HEK293 (cell line): ENCODE results near the gene METTL23.

ENCODE experiments used
- BCL11A ChIP-seq: fragments of 450-650 bp; formaldehyde crosslinking; IDR thresholded peaks from 2 replicates; pipeline ENCODE4 v1.5.1; 2016; ENCODE audit warnings: low read depth, missing biosample characterization, missing genetic modification characterization
- GLIS1 ChIP-seq: fragments of 450-650 bp; formaldehyde crosslinking; IDR thresholded peaks from 2 replicates; pipeline ENCODE4 v1.5.1; 2016; ENCODE audit warnings: missing biosample characterization, missing genetic modification characterization
- HOXD13 ChIP-seq: sonication (generic); formaldehyde crosslinking; IDR thresholded peaks from 2 replicates; pipeline ENCODE4 v1.8.0; 2022; ENCODE audit warnings: missing genetic modification reagents, borderline replicate concordance
- IKZF3 ChIP-seq: fragments of 450-650 bp; IDR thresholded peaks from 2 replicates; pipeline ENCODE4 v1.5.0; 2018; ENCODE audit warnings: missing biosample characterization, mild to moderate bottlenecking, missing genetic modification characterization, moderate library complexity
- KLF7 ChIP-seq: fragments of 450-650 bp; formaldehyde crosslinking; IDR thresholded peaks from 2 replicates; pipeline ENCODE4 v1.5.1; 2016; ENCODE audit warnings: missing biosample characterization, missing genetic modification characterization, borderline replicate concordance
- SCRT1 ChIP-seq: fragments of 450-650 bp; formaldehyde crosslinking; IDR thresholded peaks from 2 replicates; pipeline ENCODE4 v1.5.1; 2016; ENCODE audit warnings: missing biosample characterization, missing genetic modification characterization, borderline replicate concordance
- SP3 ChIP-seq: fragments of 450-650 bp; formaldehyde crosslinking; IDR thresholded peaks from 2 replicates; pipeline ENCODE4 v1.5.1; 2016; ENCODE audit warnings: missing biosample characterization, missing genetic modification characterization
- ZBTB20 ChIP-seq: fragments of 450-650 bp; formaldehyde crosslinking; IDR thresholded peaks from 2 replicates; pipeline ENCODE4 v1.5.1; 2016; ENCODE audit warnings: missing biosample characterization, missing genetic modification characterization
- ZBTB21 ChIP-seq: fragments of 450-650 bp; formaldehyde crosslinking; IDR thresholded peaks from 2 replicates; pipeline ENCODE4 v1.5.1; 2017; ENCODE audit warnings: missing biosample characterization, missing genetic modification characterization
- ZNF19 ChIP-seq: fragments of 450-650 bp; formaldehyde crosslinking; IDR thresholded peaks from 2 replicates; pipeline ENCODE4; 2016; ENCODE audit warnings: missing biosample characterization, missing genetic modification characterization, low read depth
- ZNF214 ChIP-seq: fragments of 450-650 bp; formaldehyde crosslinking; IDR thresholded peaks from 2 replicates; pipeline ENCODE4 v1.5.1; 2017; ENCODE audit warnings: missing biosample characterization, mild to moderate bottlenecking, missing genetic modification characterization, borderline replicate concordance
- ZNF324 ChIP-seq: fragments of 450-650 bp; formaldehyde crosslinking; IDR thresholded peaks from 2 replicates; pipeline ENCODE4 v1.5.1; 2016; ENCODE audit warnings: missing biosample characterization, missing genetic modification characterization
- ZNF341 ChIP-seq: fragments of 450-650 bp; formaldehyde crosslinking; IDR thresholded peaks from 2 replicates; pipeline ENCODE4; 2016; ENCODE audit warnings: low read depth, missing biosample characterization, missing genetic modification characterization
- ZNF658 ChIP-seq: fragments of 450-650 bp; formaldehyde crosslinking; IDR thresholded peaks from 2 replicates; pipeline ENCODE4; 2016; ENCODE audit warnings: missing biosample characterization, missing genetic modification characterization
- ZNF76 ChIP-seq: fragments of 450-650 bp; formaldehyde crosslinking; IDR thresholded peaks from 2 replicates; pipeline ENCODE4; 2016; ENCODE audit warnings: low read depth, missing biosample characterization, missing genetic modification characterization, borderline replicate concordance
- TF ChIP-seq, protein P1 (sequence below): fragments of 450-650 bp; formaldehyde crosslinking; IDR thresholded peaks from 2 replicates; pipeline ENCODE4 v1.5.1; 2016; ENCODE audit warnings: missing biosample characterization, missing genetic modification characterization
- TF ChIP-seq, protein P2 (sequence below): fragments of 450-650 bp; formaldehyde crosslinking; optimal IDR thresholded peaks from 2 replicates; pipeline ENCODE3; 2016; ENCODE audit warnings: missing biosample characterization, mild to moderate bottlenecking, missing genetic modification characterization
- TF ChIP-seq, protein P3 (sequence below): fragments of 450-650 bp; formaldehyde crosslinking; IDR thresholded peaks from 2 replicates; pipeline ENCODE4 v1.5.1; 2016; ENCODE audit warnings: missing biosample characterization, missing genetic modification characterization
- TF ChIP-seq, protein P4 (sequence below): fragments of 450-650 bp; formaldehyde crosslinking; IDR thresholded peaks from 2 replicates; pipeline ENCODE4 v1.5.1; 2016; ENCODE audit warnings: missing biosample characterization, missing genetic modification characterization, borderline replicate concordance
- TF ChIP-seq, protein P5 (sequence below): fragments of 450-650 bp; formaldehyde crosslinking; IDR thresholded peaks from 2 replicates; pipeline ENCODE4 v1.5.1; 2016; ENCODE audit warnings: missing biosample characterization, missing genetic modification characterization
- TF ChIP-seq, protein P6 (sequence below): fragments of 450-650 bp; formaldehyde crosslinking; IDR thresholded peaks from 2 replicates; pipeline ENCODE4 v1.5.1; 2016; ENCODE audit warnings: missing biosample characterization, missing genetic modification characterization
- TF ChIP-seq, protein P7 (sequence below): fragments of 450-650 bp; formaldehyde crosslinking; IDR thresholded peaks from 2 replicates; pipeline ENCODE4 v1.5.1; 2016; ENCODE audit warnings: missing biosample characterization, missing genetic modification characterization

METTL23 gene

DNA sequence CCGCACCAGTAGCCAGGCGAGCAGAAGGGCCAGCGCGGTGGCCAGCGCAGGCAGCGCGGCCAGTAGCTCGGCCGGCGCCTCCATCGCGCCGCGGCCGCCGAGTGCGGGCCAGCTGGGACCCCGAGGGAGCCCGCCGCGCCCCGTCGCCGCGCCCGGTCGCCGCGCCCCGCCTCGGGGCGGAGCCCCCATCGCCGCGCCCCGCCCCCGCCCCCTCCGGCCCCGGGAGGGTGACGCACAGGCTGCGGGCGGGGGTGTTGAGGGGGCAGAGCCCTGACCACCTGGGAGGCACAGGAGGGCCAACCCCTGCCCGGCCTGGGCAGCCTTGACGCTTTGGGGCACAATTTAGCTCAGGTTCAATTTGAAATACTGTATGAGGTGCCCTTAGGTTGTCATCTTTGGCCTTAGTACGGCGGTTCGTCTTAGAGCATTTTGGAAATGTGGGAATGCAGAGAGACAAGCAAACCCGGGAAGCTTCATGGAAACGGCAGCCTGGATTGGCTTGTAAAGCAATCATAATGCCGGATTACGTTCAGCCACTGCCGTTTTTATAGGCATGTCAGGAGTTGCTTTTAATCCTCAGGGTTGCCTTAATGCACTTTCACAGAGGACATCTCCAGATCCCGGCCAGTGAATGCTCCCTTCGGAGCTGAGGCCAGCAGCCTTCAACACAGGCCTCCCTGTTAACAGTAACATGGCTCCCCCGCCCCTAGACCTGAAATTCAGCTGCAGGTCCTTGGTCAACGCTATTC, 15.6 kb upstream of the METTL23 start, which contains the start of gene MXRA7 (continued):
- TF ChIP-seq, protein P1, sequence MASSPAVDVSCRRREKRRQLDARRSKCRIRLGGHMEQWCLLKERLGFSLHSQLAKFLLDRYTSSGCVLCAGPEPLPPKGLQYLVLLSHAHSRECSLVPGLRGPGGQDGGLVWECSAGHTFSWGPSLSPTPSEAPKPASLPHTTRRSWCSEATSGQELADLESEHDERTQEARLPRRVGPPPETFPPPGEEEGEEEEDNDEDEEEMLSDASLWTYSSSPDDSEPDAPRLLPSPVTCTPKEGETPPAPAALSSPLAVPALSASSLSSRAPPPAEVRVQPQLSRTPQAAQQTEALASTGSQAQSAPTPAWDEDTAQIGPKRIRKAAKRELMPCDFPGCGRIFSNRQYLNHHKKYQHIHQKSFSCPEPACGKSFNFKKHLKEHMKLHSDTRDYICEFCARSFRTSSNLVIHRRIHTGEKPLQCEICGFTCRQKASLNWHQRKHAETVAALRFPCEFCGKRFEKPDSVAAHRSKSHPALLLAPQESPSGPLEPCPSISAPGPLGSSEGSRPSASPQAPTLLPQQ (tag by site-specific recombination) = peak; percentile 40; the same call in 1 of the 2 replicates
- TF ChIP-seq SCRT1 (no peak), HOXD13 (CRISPR knock-in tag) (no peak), ZNF658 (tag by site-specific recombination) (no peak), ZBTB21 (tag by site-specific recombination) (0 out of 2 replicates have a peak, but pooled peaks have one; percentile 41), IKZF3 (tag by site-specific recombination) (peak; percentile 76), GLIS1 (peak; percentile 90), BCL11A (tag by site-specific recombination) (peak; percentile 31; the same call in 1 of the 2 replicates), ZNF76 (tag by site-specific recombination) (peak; percentile 52; the same call in 1 of the 2 replicates), ZBTB20 (tag by site-specific recombination) (peak; percentile 94), KLF7 (tag by site-specific recombination) (0 out of 2 replicates have a peak, but pooled peaks have one; percentile 59), ZNF214 (tag by site-specific recombination) (no peak), ZNF324 (tag by site-specific recombination) (peak; percentile 65; the same call in 1 of the 2 replicates), ZNF19 (tag by site-specific recombination) (no peak), ZNF341 (tag by site-specific recombination) (peak; percentile 38; the same call in 1 of the 2 replicates), SP3 (tag by site-specific recombination) (peak; percentile 67)
- TF ChIP-seq, protein P2, sequence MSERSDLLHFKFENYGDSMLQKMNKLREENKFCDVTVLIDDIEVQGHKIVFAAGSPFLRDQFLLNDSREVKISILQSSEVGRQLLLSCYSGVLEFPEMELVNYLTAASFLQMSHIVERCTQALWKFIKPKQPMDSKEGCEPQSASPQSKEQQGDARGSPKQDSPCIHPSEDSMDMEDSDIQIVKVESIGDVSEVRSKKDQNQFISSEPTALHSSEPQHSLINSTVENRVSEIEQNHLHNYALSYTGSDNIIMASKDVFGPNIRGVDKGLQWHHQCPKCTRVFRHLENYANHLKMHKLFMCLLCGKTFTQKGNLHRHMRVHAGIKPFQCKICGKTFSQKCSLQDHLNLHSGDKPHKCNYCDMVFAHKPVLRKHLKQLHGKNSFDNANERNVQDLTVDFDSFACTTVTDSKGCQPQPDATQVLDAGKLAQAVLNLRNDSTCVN (tag by site-specific recombination) = peak; percentile 15
- TF ChIP-seq, protein P3, sequence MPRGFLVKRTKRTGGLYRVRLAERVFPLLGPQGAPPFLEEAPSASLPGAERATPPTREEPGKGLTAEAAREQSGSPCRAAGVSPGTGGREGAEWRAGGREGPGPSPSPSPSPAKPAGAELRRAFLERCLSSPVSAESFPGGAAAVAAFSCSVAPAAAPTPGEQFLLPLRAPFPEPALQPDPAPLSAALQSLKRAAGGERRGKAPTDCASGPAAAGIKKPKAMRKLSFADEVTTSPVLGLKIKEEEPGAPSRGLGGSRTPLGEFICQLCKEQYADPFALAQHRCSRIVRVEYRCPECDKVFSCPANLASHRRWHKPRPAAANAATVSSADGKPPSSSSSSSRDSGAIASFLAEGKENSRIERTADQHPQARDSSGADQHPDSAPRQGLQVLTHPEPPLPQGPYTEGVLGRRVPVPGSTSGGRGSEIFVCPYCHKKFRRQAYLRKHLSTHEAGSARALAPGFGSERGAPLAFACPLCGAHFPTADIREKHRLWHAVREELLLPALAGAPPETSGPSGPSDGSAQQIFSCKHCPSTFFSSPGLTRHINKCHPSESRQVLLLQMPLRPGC (tag by site-specific recombination) = peak; percentile 46; the same call in 1 of the 2 replicates
- TF ChIP-seq, protein P4, sequence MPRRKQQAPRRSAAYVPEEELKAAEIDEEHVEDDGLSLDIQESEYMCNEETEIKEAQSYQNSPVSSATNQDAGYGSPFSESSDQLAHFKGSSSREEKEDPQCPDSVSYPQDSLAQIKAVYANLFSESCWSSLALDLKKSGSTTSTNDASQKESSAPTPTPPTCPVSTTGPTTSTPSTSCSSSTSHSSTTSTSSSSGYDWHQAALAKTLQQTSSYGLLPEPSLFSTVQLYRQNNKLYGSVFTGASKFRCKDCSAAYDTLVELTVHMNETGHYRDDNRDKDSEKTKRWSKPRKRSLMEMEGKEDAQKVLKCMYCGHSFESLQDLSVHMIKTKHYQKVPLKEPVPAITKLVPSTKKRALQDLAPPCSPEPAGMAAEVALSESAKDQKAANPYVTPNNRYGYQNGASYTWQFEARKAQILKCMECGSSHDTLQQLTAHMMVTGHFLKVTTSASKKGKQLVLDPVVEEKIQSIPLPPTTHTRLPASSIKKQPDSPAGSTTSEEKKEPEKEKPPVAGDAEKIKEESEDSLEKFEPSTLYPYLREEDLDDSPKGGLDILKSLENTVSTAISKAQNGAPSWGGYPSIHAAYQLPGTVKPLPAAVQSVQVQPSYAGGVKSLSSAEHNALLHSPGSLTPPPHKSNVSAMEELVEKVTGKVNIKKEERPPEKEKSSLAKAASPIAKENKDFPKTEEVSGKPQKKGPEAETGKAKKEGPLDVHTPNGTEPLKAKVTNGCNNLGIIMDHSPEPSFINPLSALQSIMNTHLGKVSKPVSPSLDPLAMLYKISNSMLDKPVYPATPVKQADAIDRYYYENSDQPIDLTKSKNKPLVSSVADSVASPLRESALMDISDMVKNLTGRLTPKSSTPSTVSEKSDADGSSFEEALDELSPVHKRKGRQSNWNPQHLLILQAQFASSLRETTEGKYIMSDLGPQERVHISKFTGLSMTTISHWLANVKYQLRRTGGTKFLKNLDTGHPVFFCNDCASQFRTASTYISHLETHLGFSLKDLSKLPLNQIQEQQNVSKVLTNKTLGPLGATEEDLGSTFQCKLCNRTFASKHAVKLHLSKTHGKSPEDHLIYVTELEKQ (tag by site-specific recombination) = no peak
- TF ChIP-seq, protein P5, sequence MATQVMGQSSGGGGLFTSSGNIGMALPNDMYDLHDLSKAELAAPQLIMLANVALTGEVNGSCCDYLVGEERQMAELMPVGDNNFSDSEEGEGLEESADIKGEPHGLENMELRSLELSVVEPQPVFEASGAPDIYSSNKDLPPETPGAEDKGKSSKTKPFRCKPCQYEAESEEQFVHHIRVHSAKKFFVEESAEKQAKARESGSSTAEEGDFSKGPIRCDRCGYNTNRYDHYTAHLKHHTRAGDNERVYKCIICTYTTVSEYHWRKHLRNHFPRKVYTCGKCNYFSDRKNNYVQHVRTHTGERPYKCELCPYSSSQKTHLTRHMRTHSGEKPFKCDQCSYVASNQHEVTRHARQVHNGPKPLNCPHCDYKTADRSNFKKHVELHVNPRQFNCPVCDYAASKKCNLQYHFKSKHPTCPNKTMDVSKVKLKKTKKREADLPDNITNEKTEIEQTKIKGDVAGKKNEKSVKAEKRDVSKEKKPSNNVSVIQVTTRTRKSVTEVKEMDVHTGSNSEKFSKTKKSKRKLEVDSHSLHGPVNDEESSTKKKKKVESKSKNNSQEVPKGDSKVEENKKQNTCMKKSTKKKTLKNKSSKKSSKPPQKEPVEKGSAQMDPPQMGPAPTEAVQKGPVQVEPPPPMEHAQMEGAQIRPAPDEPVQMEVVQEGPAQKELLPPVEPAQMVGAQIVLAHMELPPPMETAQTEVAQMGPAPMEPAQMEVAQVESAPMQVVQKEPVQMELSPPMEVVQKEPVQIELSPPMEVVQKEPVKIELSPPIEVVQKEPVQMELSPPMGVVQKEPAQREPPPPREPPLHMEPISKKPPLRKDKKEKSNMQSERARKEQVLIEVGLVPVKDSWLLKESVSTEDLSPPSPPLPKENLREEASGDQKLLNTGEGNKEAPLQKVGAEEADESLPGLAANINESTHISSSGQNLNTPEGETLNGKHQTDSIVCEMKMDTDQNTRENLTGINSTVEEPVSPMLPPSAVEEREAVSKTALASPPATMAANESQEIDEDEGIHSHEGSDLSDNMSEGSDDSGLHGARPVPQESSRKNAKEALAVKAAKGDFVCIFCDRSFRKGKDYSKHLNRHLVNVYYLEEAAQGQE (tag by site-specific recombination) = no peak
- TF ChIP-seq, protein P6, sequence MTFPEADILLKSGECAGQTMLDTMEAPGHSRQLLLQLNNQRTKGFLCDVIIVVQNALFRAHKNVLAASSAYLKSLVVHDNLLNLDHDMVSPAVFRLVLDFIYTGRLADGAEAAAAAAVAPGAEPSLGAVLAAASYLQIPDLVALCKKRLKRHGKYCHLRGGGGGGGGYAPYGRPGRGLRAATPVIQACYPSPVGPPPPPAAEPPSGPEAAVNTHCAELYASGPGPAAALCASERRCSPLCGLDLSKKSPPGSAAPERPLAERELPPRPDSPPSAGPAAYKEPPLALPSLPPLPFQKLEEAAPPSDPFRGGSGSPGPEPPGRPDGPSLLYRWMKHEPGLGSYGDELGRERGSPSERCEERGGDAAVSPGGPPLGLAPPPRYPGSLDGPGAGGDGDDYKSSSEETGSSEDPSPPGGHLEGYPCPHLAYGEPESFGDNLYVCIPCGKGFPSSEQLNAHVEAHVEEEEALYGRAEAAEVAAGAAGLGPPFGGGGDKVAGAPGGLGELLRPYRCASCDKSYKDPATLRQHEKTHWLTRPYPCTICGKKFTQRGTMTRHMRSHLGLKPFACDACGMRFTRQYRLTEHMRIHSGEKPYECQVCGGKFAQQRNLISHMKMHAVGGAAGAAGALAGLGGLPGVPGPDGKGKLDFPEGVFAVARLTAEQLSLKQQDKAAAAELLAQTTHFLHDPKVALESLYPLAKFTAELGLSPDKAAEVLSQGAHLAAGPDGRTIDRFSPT (tag by site-specific recombination) = peak; percentile 98
- TF ChIP-seq, protein P7, sequence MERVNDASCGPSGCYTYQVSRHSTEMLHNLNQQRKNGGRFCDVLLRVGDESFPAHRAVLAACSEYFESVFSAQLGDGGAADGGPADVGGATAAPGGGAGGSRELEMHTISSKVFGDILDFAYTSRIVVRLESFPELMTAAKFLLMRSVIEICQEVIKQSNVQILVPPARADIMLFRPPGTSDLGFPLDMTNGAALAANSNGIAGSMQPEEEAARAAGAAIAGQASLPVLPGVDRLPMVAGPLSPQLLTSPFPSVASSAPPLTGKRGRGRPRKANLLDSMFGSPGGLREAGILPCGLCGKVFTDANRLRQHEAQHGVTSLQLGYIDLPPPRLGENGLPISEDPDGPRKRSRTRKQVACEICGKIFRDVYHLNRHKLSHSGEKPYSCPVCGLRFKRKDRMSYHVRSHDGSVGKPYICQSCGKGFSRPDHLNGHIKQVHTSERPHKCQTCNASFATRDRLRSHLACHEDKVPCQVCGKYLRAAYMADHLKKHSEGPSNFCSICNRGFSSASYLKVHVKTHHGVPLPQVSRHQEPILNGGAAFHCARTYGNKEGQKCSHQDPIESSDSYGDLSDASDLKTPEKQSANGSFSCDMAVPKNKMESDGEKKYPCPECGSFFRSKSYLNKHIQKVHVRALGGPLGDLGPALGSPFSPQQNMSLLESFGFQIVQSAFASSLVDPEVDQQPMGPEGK (tag by site-specific recombination) = peak; percentile 89
